Panc1 (cell line): Measurements from ENCODE around the gene FRMPD4.

ENCODE experiments used
- POLR2AphosphoS5 ChIP-seq: IDR thresholded peaks from 2 replicates; pipeline ENCODE4 v1.6.1; 2012; ENCODE audit warnings: mild to moderate bottlenecking, low read depth, low read length, moderate library complexity
- REST ChIP-seq, 2 experiments: IDR thresholded peaks; 2 replicates each; pipeline ENCODE4 v1.6.1; 2011 to 2012; ENCODE audit warnings: low read depth in 2 of 2, control low read depth in 1 of 2, low read length in 1 of 2, mild to moderate bottlenecking in 1 of 2, moderate library complexity in 1 of 2; ENCODE audit not compliant: insufficient read depth in 1 of 2
- SIN3A ChIP-seq: IDR thresholded peaks from 2 replicates; pipeline ENCODE4 v1.6.1; 2012; ENCODE audit warnings: low read depth, mild to moderate bottlenecking, low read length, moderate library complexity, borderline replicate concordance; ENCODE audit not compliant: insufficient read depth
- TCF7L2 ChIP-seq: IDR thresholded peaks from 2 replicates; pipeline ENCODE4 v1.6.1; 2011; ENCODE audit warnings: mild to moderate bottlenecking, low read depth, low read length, inconsistent platforms
- TF ChIP-seq, protein P1 (sequence below): fragments of 450-650 bp; IDR thresholded peaks from 2 replicates; pipeline ENCODE4 v1.5.1; 2017; ENCODE audit warnings: mild to moderate bottlenecking

- TF ChIP-seq, protein P1, sequence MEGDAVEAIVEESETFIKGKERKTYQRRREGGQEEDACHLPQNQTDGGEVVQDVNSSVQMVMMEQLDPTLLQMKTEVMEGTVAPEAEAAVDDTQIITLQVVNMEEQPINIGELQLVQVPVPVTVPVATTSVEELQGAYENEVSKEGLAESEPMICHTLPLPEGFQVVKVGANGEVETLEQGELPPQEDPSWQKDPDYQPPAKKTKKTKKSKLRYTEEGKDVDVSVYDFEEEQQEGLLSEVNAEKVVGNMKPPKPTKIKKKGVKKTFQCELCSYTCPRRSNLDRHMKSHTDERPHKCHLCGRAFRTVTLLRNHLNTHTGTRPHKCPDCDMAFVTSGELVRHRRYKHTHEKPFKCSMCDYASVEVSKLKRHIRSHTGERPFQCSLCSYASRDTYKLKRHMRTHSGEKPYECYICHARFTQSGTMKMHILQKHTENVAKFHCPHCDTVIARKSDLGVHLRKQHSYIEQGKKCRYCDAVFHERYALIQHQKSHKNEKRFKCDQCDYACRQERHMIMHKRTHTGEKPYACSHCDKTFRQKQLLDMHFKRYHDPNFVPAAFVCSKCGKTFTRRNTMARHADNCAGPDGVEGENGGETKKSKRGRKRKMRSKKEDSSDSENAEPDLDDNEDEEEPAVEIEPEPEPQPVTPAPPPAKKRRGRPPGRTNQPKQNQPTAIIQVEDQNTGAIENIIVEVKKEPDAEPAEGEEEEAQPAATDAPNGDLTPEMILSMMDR = no peak
- TF ChIP-seq POLR2AphosphoS5 (no peak), REST (IDR thresholded peaks at IDR 0.05; ENCODE audit: insufficient read depth in 1 of 2, low read depth in 2 of 2, low read length in 1 of 2) (no peak), SIN3A (no peak), TCF7L2 (no peak)
Measured at GRCh38 chrX:12378706-12379105, 240.4 kb downstream of the FRMPD4 start.
